H1 (cell line): ENCODE measurements around the gene TXNRD3. TPM values are rescaled to one million over a fixed set of nuclear protein-coding genes. Genes with fewer than 3 reads are reported as not detected.

Experiments used
- CTCF ChIA-PET: fragments of 300-600 bp; sonication (Branson Sonifier 250); formaldehyde crosslinking; loops from one replicate; lab custom pipeline; 2021; ENCODE audit not compliant: partially characterized antibody; lab: Charles Lee
- POLR2A ChIA-PET: fragments of 300-600 bp; sonication (Branson Sonifier 250); formaldehyde crosslinking; loops from one replicate; lab custom pipeline; 2021; ENCODE audit warnings: inconsistent platforms; ENCODE audit not compliant: partially characterized antibody; lab: Charles Lee
- DNase-seq, 2 experiments: peaks; one replicate each; pipeline versions ENCODE4 v3.0.0 to v3.0.0-alpha.2; 2010 to 2022; ENCODE audit warnings: low spot score in 2 of 2, low read depth in 1 of 2, mixed read lengths in 1 of 2
- FAIRE-seq: peaks from 2 replicates; lab custom pipeline; 2011; peaks lifted over from hg19 to GRCh38; lab: Jason Lieb, UNC
- H2AFZ ChIP-seq: 2 replicates; pipeline ENCODE4 v1.8.1; 2012; ENCODE audit warnings: low read length, inconsistent platforms
- H2AK5ac ChIP-seq: 2 replicates; pipeline ENCODE4 v1.6.1; 2013; ENCODE audit warnings: low read depth, low read length
- H2BK120ac ChIP-seq: replicated peaks from 2 replicates; pipeline ENCODE3; 2013; ENCODE audit warnings: low read depth, low read length, inconsistent platforms
- H2BK12ac ChIP-seq: 2 replicates; pipeline ENCODE4 v1.6.1; 2013; ENCODE audit warnings: low read depth, low read length
- H2BK15ac ChIP-seq: 2 replicates; pipeline ENCODE4 v1.6.1; 2013; ENCODE audit warnings: low read length
- H2BK20ac ChIP-seq: 2 replicates; pipeline ENCODE4 v1.6.1; 2013; ENCODE audit warnings: low read length
- H2BK5ac ChIP-seq: 2 replicates; pipeline ENCODE4 v1.6.1; 2013; ENCODE audit warnings: low read depth, low read length
- H3K14ac ChIP-seq: 2 replicates; pipeline ENCODE4 v1.6.1; 2013; ENCODE audit warnings: inconsistent platforms; ENCODE audit not compliant: insufficient read length
- H3K18ac ChIP-seq: 2 replicates; pipeline ENCODE4 v1.6.1; 2013; ENCODE audit warnings: low read length; ENCODE audit errors: extremely low read depth
- H3K23ac ChIP-seq: 2 replicates; pipeline ENCODE4 v1.6.1; 2013; ENCODE audit warnings: inconsistent platforms; ENCODE audit not compliant: insufficient read length
- H3K23me2 ChIP-seq: 2 replicates; pipeline ENCODE4 v1.6.1; 2013; ENCODE audit warnings: low read depth, low read length
- H3K27ac ChIP-seq: 2 replicates; pipeline ENCODE4 v1.6.1; 2011; ENCODE audit warnings: low read depth, low read length, inconsistent platforms
- H3K27me3 ChIP-seq, 4 experiments: replicated peaks in 1 of 4; 1 replicate in 1 of 4; 2 replicates in 3 of 4; pipeline versions ENCODE4 v1.6.1 to v1.8.1; 2011 to 2013; ENCODE audit warnings: low read length in 3 of 4, mild to moderate bottlenecking in 3 of 4, inconsistent platforms in 2 of 4, mixed read lengths in 2 of 4, moderate library complexity in 1 of 4; ENCODE audit not compliant: control insufficient read depth in 3 of 4, insufficient read depth in 3 of 4; ENCODE audit errors: extremely low read depth in 1 of 4
- H3K36me3 ChIP-seq, 4 experiments: 2 replicates each; pipeline versions ENCODE4 v1.6.1 to v1.8.1; 2011 to 2013; ENCODE audit warnings: mild to moderate bottlenecking in 4 of 4, low read length in 3 of 4, moderate library complexity in 2 of 4, control low read depth in 1 of 4, inconsistent platforms in 1 of 4; ENCODE audit not compliant: insufficient read depth in 4 of 4, control insufficient read depth in 2 of 4
- H3K4ac ChIP-seq: replicated peaks from 2 replicates; pipeline ENCODE3; 2013; ENCODE audit warnings: low read length, low read depth, mixed read lengths, inconsistent platforms; ENCODE audit not compliant: insufficient read length
- H3K4me1 ChIP-seq, 4 experiments: replicated peaks in 1 of 4; 1 replicate in 1 of 4; 2 replicates in 3 of 4; pipeline versions ENCODE4 v1.6.1 to v1.8.1; 2011 to 2013; ENCODE audit warnings: low read length in 3 of 4, inconsistent platforms in 2 of 4, mixed read lengths in 1 of 4; ENCODE audit not compliant: insufficient read depth in 4 of 4, control insufficient read depth in 3 of 4
- H3K4me2 ChIP-seq, 2 experiments: 2 replicates each; pipeline versions ENCODE4 v1.6.1 to v1.8.1; 2011 to 2013; ENCODE audit warnings: low read depth in 2 of 2, low read length in 2 of 2, control low read depth in 1 of 2, inconsistent platforms in 1 of 2, mild to moderate bottlenecking in 1 of 2; ENCODE audit not compliant: insufficient read depth in 1 of 2
- H3K4me3 ChIP-seq, 4 experiments: fragments of 200-600, 300-600 bp in 1 of 4; sonication (generic), shearing (Covaris generic), sonication (Bioruptor Twin) in 1 of 4; 2 replicates each; pipeline versions ENCODE4 v1.5.1 to v1.8.1; 2011 to 2016; ENCODE audit warnings: low read length in 4 of 4, low read depth in 3 of 4, control low read depth in 2 of 4, inconsistent platforms in 2 of 4, mild to moderate bottlenecking in 2 of 4, mixed read lengths in 1 of 4, moderate library complexity in 1 of 4; ENCODE audit not compliant: insufficient read depth in 2 of 4; ENCODE audit errors: extremely low read depth in 1 of 4
- H3K56ac ChIP-seq: replicated peaks from 2 replicates; pipeline ENCODE3; 2013; ENCODE audit warnings: low read depth, mild to moderate bottlenecking, mixed read lengths, low read length, inconsistent platforms; ENCODE audit not compliant: insufficient read length
- H3K79me1 ChIP-seq: 2 replicates; pipeline ENCODE4 v1.6.1; 2013; ENCODE audit warnings: low read depth, low read length, control low read depth
- H3K79me2 ChIP-seq, 2 experiments: 2 replicates each; pipeline versions ENCODE4 v1.6.1 to v1.8.1; 2012 to 2013; ENCODE audit warnings: low read length in 2 of 2, mild to moderate bottlenecking in 2 of 2, inconsistent platforms in 1 of 2; ENCODE audit not compliant: insufficient read depth in 2 of 2, control insufficient read depth in 1 of 2
- H3K9ac ChIP-seq, 4 experiments: replicated peaks in 1 of 4; 1 replicate in 1 of 4; 2 replicates in 3 of 4; pipeline versions ENCODE4 v1.6.1 to v1.8.1; 2011 to 2013; ENCODE audit warnings: low read depth in 3 of 4, low read length in 3 of 4, control low read depth in 2 of 4, mild to moderate bottlenecking in 2 of 4, moderate library complexity in 2 of 4, inconsistent platforms in 1 of 4; ENCODE audit errors: extremely low read depth in 1 of 4
- H3K9me3 ChIP-seq, 2 experiments: 2 replicates each; pipeline versions ENCODE4 v1.6.1 to v1.8.1; 2012 to 2013; ENCODE audit warnings: mild to moderate bottlenecking in 2 of 2, moderate library complexity in 2 of 2, control low read depth in 1 of 2, inconsistent platforms in 1 of 2, low read depth in 1 of 2, low read length in 1 of 2, mixed read lengths in 1 of 2; ENCODE audit not compliant: insufficient read depth in 2 of 2
- H4K20me1 ChIP-seq, 2 experiments: replicated peaks in 1 of 2; 2 replicates each; pipeline versions ENCODE3 to v1.8.1; 2011 to 2013; ENCODE audit warnings: inconsistent platforms in 2 of 2, low read length in 2 of 2, mild to moderate bottlenecking in 1 of 2; ENCODE audit not compliant: insufficient read depth in 2 of 2, control insufficient read depth in 1 of 2
- H4K5ac ChIP-seq: 2 replicates; pipeline ENCODE4 v1.6.1; 2013; ENCODE audit warnings: low read length, low read depth, mixed read lengths, inconsistent platforms; ENCODE audit not compliant: insufficient read length
- H4K8ac ChIP-seq: 2 replicates; pipeline ENCODE4 v1.8.0; 2013; ENCODE audit warnings: mild to moderate bottlenecking, moderate library complexity, low read length, inconsistent platforms; ENCODE audit not compliant: insufficient read depth; ENCODE audit errors: extremely low read depth
- H4K91ac ChIP-seq: replicated peaks from 2 replicates; pipeline ENCODE3; 2013; ENCODE audit warnings: low read length, mixed read lengths, inconsistent platforms; ENCODE audit not compliant: insufficient read length
- CEBPB ChIP-seq: IDR thresholded peaks from 2 replicates; pipeline ENCODE4 v1.6.1; 2012; ENCODE audit warnings: low read depth, low read length
- CREB1 ChIP-seq: IDR thresholded peaks from 2 replicates; pipeline ENCODE4 v1.6.1; 2012; ENCODE audit warnings: inconsistent platforms
- FOSL1 ChIP-seq: IDR thresholded peaks from 2 replicates; pipeline ENCODE4 v1.6.1; 2011; ENCODE audit warnings: mild to moderate bottlenecking, low read depth, low read length, moderate library complexity; ENCODE audit not compliant: insufficient read depth
- GABPA ChIP-seq: IDR thresholded peaks from 2 replicates; pipeline ENCODE4 v1.6.1; 2011; ENCODE audit warnings: mild to moderate bottlenecking, low read length, moderate library complexity, borderline replicate concordance; ENCODE audit not compliant: insufficient read depth
- HDAC2 ChIP-seq, 2 experiments: fragments of 300-600 bp in 1 of 2; sonication (generic) in 1 of 2; IDR thresholded peaks; 2 replicates each; pipeline ENCODE4 v1.6.1; 2011 to 2012; ENCODE audit warnings: low read depth in 2 of 2, low read length in 2 of 2, mild to moderate bottlenecking in 2 of 2, moderate library complexity in 2 of 2, borderline replicate concordance in 1 of 2, inconsistent platforms in 1 of 2
- RFX5 ChIP-seq: IDR thresholded peaks from 2 replicates; pipeline ENCODE4 v1.6.1; 2011; ENCODE audit warnings: low read depth, low read length, improper control_type of control experiment, borderline replicate concordance
- SAP30 ChIP-seq: fragments of 300-600 bp; sonication (generic); IDR thresholded peaks from 2 replicates; pipeline ENCODE4 v1.7.1; 2012; ENCODE audit warnings: low read length, moderate library complexity, mild to moderate bottlenecking, inconsistent platforms; ENCODE audit not compliant: insufficient read depth, insufficient replicate concordance
- TBP ChIP-seq: IDR thresholded peaks from 2 replicates; pipeline ENCODE4 v1.6.1; 2011; ENCODE audit warnings: low read depth, low read length, improper control_type of control experiment
- USF2 ChIP-seq: IDR thresholded peaks from 2 replicates; pipeline ENCODE4 v1.6.1; 2011; ENCODE audit warnings: low read length, improper control_type of control experiment
- WGBS, 2 experiments: shearing (Covaris generic) in 1 of 2; methylation state at CpG; one replicate each; pipeline versions ENCODE4 v1.1.6 to v1.1.7; 2013 to 2015; ENCODE audit warnings: low lambda C conversion rate in 2 of 2, mixed read lengths in 2 of 2, inconsistent platforms in 1 of 2, low coverage in 1 of 2, missing lambda C conversion rate in 1 of 2; ENCODE audit not compliant: insufficient replicate concordance in 2 of 2, insufficient coverage in 1 of 2, insufficient read length in 1 of 2; ENCODE audit errors: extremely low coverage in 1 of 2, missing lambda C conversion rate in 1 of 2; 5-methylcytosine and 5-hydroxymethylcytosine counted together
- polyA plus RNA-seq, 7 experiments: library from polyadenylated mRNA; depleted of rRNA in 3 of 7; stranded (reverse) in 5 of 7; unstranded in 2 of 7; fragments of >200 nt in 5 of 7; fragments of 200-250 nt in 2 of 7; gene quantifications; 1 replicate in 5 of 7; 2 replicates in 1 of 7; 4 replicates in 1 of 7; pipeline versions ENCODE4 v1.2.1 to v1.2.3, GENCODE V29; 2011 to 2013; ENCODE audit warnings: missing spikeins in 2 of 7, mixed read lengths in 2 of 7
- total RNA-seq: library from RNA; stranded (reverse); fragmentation: NEBNext Ultra II Directional; extraction: Animal tissue kit (Norgen Biotek cat#: 25700); gene quantifications from 2 replicates; pipeline ENCODE4 v1.2.1, GENCODE V29; 2021
- TF ChIP-seq, protein P1 (sequence below), 3 experiments: IDR thresholded peaks; 1 replicate in 2 of 3; 2 replicates in 1 of 3; pipeline versions ENCODE4 v1.5.1 to v1.6.1; 2011; ENCODE audit warnings: low read length in 3 of 3, mild to moderate bottlenecking in 3 of 3, inconsistent platforms in 2 of 3, low read depth in 1 of 3, moderate library complexity in 1 of 3; ENCODE audit not compliant: insufficient read depth in 1 of 3; ENCODE audit errors: control extremely low read depth in 1 of 3

The TXNRD3 gene
- total and polyA plus RNA-seq, 2 of the 8 experiments (the other 6 are each of a cell fraction or from before 2014, with no cell fraction given) = 3.4 to 4.3 TPM

DNA sequence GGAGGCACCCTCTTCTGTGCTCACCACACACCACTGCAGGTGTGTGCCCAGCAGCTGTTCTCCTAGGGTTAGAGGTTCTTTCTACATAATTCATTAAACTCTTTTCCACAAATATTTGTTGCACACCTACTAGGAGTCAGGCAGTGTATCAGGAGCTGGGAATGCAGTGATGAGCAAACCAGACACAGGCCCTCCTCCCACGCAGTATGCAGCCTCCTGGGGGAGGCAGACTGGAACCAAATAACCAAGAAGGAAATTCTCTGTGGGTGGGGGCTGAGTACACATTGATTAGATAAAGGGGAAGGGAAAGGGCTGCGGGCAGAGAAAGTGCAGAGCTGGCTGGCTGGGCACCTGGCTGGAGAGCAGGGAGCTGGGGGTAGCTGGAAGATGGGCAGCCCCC lies 77.7 kb downstream of the TXNRD3 start:
- no peak for DNase-seq
- WGBS, 2 experiments = 73% methylated on average over 2 of the region's 2 CpGs; no CpG with 5 or more reads in 1 of the 2 experiments
- no peak for FAIRE-seq
- TF ChIP-seq GABPA = no peak
- TF ChIP-seq, protein P1, sequence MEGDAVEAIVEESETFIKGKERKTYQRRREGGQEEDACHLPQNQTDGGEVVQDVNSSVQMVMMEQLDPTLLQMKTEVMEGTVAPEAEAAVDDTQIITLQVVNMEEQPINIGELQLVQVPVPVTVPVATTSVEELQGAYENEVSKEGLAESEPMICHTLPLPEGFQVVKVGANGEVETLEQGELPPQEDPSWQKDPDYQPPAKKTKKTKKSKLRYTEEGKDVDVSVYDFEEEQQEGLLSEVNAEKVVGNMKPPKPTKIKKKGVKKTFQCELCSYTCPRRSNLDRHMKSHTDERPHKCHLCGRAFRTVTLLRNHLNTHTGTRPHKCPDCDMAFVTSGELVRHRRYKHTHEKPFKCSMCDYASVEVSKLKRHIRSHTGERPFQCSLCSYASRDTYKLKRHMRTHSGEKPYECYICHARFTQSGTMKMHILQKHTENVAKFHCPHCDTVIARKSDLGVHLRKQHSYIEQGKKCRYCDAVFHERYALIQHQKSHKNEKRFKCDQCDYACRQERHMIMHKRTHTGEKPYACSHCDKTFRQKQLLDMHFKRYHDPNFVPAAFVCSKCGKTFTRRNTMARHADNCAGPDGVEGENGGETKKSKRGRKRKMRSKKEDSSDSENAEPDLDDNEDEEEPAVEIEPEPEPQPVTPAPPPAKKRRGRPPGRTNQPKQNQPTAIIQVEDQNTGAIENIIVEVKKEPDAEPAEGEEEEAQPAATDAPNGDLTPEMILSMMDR (IDR thresholded peaks at IDR 0.05; ENCODE audit: control extremely low read depth in 1 of 3, insufficient read depth in 1 of 3, low read depth in 1 of 3, low read length in 3 of 3) = no peak
- no peak for TF ChIP-seq TBP
- TF ChIP-seq USF2 = no peak
- TF ChIP-seq CREB1 = no peak
- no peak for TF ChIP-seq RFX5
- no peak for TF ChIP-seq CEBPB
- no peak for TF ChIP-seq SAP30
- TF ChIP-seq FOSL1 = no peak
- no peak for TF ChIP-seq HDAC2 (IDR thresholded peaks at IDR 0.05; ENCODE audit: borderline replicate concordance in 1 of 2, low read depth in 2 of 2, low read length in 2 of 2)

More for the DNA sequence above, 77.7 kb downstream of the TXNRD3 start:
- no peak overlapping the region for H2BK20ac ChIP-seq
- no peaks in the 10 kb centered on the region for H3K36me3 ChIP-seq
- no peak overlapping the region for H4K8ac ChIP-seq
- no peak overlapping the region for H3K4me2 ChIP-seq
- no peak overlapping the region for H4K91ac ChIP-seq
- no peak overlapping the region for H3K9ac ChIP-seq
- H4K20me1 ChIP-seq = no peaks in the 10 kb centered on the region
- H2BK120ac ChIP-seq = no peak overlapping the region
- ChIA-PET POLR2A (no interaction called here), CTCF (interaction anchor here (1.0 kb wide), 1 partner anchor 47 kb away, joined by 3 read pairs; no protein-coding TSS in a partner anchor)
- H3K4ac ChIP-seq = no peak overlapping the region
- no peak overlapping the region for H3K14ac ChIP-seq
- no peaks in the 10 kb centered on the region for H3K4me1 ChIP-seq
- H2BK12ac ChIP-seq = no peak overlapping the region
- H3K23ac ChIP-seq = no peak overlapping the region
- H3K79me2 ChIP-seq = no peaks in the 10 kb centered on the region
- no peak overlapping the region for H2BK5ac ChIP-seq
- no peaks in the 10 kb centered on the region for H3K79me1 ChIP-seq
- H3K18ac ChIP-seq = no peak overlapping the region
- no peak overlapping the region for H2AK5ac ChIP-seq
- no peak overlapping the region for H2AFZ ChIP-seq
- no peak overlapping the region for H2BK15ac ChIP-seq
- H3K27ac ChIP-seq = no peak overlapping the region
- H3K4me3 ChIP-seq = no peak overlapping the region
- H3K9me3 ChIP-seq = no peaks in the 10 kb centered on the region
- H3K23me2 ChIP-seq = no peaks in the 10 kb centered on the region
- H3K27me3 ChIP-seq = no peaks in the 10 kb centered on the region; a peak in 1 of 7 replicates
- H3K56ac ChIP-seq = no peak overlapping the region
- H4K5ac ChIP-seq = no peak overlapping the region
